GM19035 (cell line): ENCODE measurements around the gene COA5.

ENCODE experiments used
- ATAC-seq: cut with Tn5 transposase; IDR thresholded peaks from one replicate; pipeline ENCODE4 v1.9.1; 2021; ENCODE audit not compliant: unreplicated experiment

The COA5 gene, protein sequence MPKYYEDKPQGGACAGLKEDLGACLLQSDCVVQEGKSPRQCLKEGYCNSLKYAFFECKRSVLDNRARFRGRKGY

DNA sequence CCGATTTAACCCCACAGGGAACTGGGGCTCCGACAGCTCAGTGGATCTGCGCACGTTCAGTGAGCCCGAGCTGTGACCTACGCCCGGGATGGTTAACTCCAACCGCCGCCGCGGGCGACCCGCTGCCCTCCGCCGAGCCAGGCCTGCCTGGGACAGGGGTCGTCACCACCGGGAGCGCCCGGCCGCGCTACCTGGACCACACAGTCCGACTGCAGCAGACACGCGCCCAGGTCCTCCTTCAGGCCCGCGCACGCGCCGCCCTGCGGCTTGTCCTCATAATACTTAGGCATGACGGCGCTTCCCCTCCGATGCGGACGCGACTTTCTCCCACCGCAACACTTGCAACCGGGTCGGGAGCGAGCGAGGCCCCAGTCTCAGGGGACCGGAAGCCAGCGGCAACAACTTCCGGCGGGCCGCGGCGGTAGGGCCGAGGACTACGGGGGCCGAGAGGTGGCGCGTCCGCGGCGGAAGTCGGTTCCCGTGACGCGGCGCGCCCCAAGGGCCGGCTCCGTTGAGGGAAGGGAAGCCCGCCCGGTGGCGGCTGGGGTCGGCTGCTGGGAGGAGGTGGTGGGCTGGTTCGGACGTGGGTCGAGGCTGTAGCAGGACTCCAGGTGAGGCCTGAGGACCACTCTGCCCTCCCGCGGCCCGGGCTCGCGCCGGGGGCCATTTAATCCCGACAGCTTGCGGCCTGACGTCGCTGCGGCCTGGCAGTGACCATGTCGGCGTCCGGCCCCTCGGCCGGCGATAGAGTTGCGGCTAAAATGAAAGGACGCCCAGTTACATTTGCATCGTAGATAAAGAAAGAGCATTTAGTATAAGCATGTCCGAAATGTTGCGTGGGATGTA is at the start of gene COA5, which contains the start of gene UNC50:
TSS of gene COA5 (minus strand) at position 397 of the 846 bp plus-strand sequence. CDS start at position 290, 107 bp downstream.
TSS of gene UNC50 (plus strand) at position 474 of the 846 bp plus-strand sequence. CDS start 1,171 bp downstream, outside the sequence.
- peak; percentile 85 for ATAC-seq

DNA sequence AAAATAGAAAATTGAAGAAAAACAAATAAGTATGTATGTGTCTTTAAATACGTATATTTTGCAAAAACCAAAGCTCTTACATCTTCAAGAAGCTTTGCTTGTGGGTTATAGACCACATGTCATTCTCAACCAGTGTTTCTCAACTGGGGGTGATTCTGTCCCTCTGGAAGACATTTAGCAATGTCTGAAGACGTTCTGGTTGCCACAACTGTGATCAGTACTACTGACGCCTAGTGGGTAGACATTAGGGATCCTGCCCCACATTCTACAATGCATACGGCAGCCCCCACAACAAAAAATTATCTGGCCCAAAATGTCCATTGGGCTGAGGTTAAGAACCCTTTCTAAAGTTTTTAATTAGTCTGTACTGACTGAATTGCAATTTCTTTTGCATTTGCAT is 48.5 kb upstream of the COA5 start:
- no peak for ATAC-seq

DNA sequence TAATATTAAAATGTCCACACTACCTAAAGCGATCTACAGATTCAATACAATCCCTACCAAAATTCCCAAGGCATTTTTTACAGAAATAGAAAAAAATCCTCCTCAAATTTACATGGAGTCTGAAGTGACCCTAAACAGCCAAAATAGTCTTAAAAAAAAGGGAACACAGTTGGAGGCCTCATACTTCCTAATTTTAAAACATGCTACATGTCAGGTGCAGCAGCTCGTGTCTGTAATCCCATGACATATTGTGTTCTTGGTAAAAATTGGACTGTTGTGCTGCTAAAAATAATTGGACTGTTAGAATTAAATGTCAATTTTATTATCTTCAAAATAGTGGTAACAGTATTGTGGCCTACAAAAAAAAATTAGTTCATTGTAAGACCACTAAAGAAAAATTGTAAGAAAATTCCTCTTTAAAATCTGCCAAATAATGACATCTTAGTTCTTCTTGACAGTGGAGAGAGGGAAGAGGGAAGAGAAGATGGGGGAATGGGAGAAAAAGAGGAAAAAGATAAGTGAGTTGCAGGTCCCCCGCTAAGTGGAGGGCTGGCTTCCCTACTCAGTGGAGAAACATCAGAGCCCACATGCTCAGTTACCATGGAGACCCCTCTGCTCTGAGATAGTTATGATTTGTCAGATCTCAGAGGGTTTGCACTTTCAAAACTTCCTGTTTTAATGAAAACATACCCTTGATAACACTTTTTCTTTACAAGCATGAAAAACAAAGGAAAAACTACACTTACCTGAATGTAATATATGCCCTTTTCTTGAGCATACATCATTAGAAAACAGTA is 46.6 kb upstream of the COA5 start:
- ATAC-seq, result no peak

DNA sequence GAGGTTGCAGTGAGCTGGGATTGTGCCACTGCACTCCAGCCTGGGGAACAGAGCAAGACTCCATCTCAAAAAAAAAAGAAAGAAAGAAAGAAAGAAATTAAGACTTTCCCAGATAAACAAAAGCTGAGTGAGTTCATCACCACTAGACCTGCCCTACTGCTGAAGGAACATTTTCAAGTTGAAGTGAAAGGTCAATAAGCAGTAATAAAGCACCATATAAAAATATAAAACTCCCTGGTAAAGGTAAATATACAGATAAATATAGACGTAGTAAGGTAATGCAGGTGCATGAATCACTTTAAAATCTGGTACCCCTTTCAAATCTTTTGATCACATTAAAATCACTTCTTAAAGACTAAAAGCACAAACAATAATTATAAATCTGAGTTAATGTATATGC is 42.7 kb upstream of the COA5 start:
- no peak for ATAC-seq

DNA sequence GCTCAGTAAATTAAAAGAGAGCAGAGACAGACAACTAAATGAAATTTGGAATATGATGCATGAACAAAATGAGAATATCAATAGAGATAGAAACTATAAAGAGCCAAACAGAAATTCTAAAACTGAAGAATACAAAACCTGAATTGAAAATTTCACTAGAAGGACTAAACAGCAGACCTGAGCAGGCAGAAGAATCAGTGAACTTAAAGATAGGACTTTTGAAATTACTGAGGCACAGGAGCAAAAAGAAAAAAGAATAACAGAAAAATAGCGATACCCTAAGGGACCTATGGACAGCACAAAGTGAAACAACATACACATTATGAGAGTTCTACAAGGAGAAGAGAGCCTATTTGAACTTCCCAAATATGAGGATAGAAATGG is 41.7 kb upstream of the COA5 start:
- ATAC-seq, result no peak

DNA sequence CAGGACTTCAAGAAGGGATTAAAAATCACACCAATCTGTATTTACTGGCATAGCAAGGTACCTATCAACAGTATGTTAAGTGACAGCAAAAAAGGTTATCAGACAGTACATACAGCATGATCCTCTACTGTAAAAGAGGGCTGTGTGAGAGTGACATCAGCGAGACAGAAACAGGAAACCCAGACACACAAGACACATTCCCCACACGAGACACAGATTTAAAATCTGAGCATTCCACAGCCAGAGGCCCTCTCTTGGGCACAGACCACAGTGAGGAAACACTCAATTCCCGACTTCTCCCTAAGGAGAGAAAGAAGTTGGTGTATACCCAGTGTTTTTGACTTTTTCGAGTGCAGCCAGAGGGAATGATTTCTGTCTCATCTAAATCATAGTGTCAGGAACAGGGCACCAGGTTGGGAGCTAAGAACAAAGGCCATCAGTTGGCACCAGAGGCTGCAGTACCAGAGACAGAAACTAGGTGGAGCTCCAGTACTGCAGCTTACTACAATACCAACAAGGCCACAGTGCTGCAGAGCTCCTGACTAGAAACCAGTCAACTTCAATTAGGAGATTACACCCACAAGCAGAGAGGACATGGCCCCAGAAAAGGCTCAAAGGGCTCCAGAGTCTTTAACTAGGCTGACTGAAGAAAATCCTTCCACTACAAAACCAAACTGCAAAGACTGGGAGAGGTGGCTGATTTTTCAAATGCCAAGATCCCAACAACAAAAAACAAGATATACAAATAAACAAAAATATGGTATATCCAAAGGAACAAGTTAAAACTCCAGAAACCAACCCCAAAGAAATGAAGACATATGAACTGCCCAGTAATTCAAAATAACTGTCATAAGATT is 41.1 kb upstream of the COA5 start:
- ATAC-seq, result peak; percentile 75

DNA sequence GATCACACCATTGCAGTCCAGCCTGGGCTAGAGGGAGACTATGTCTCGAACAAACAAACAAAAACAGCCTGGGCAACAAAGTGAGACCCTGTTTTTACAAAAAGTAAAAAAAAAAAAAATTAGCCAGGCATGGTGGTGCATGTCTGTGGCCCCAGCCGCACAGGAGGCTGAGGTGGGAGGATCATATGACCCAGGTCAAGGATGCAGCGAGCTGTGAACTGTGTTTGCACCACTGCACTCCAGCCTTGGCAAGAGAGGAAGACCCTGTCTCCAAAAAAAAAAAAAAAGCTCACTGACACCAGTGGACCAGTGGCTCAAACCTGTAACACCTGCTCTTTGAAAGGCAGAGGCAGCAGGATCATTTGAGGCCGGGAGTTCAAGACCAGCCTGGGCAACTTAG is 40.1 kb upstream of the COA5 start:
- no peak for ATAC-seq

DNA sequence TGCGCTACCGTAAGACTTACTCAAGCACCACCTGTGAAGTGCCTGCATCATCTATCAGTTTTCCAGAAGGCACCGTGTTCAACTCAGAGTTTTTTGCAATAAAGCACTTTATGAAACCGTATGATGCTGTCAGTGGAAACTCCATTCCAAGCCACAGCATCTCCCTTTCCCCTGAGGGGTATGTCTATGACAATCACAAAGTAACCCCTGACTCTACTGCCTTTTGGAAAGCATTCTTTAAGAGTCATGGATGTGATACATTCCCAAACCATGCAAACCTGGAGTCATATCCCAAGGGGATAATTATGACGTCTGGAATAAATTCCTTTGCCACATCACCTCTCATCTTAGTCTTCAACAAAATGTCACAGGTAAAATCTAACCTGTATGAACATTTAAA is 39.3 kb upstream of the COA5 start:
- ATAC-seq, result no peak

DNA sequence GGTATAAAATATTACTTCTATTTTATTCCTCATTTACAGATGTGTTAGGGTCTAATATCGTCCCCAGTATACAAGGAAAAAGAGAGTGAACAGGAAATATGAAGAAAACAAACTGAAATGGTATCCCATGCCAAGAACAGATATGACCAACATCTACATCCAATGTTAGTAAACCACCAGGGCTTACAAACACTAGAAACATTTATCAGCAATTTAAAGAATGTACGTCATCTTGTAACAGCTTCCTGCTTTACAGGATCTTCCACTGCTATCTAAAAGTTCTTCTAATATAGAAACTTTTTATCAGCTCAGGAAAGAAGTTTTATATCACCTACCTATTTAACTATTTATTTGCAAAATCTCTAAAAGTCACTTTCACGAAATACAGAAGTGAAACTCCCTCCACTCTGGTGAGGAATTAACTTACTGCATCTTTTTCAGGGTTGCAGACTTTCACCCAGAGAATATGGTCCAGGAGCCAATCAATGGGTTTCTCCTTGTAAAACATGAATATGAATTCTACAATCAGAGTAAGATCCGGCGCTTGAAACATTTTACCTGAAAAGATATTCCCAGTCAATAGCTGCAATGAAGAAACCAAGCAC is 35.3 kb upstream of the COA5 start:
- ATAC-seq, result no peak

DNA sequence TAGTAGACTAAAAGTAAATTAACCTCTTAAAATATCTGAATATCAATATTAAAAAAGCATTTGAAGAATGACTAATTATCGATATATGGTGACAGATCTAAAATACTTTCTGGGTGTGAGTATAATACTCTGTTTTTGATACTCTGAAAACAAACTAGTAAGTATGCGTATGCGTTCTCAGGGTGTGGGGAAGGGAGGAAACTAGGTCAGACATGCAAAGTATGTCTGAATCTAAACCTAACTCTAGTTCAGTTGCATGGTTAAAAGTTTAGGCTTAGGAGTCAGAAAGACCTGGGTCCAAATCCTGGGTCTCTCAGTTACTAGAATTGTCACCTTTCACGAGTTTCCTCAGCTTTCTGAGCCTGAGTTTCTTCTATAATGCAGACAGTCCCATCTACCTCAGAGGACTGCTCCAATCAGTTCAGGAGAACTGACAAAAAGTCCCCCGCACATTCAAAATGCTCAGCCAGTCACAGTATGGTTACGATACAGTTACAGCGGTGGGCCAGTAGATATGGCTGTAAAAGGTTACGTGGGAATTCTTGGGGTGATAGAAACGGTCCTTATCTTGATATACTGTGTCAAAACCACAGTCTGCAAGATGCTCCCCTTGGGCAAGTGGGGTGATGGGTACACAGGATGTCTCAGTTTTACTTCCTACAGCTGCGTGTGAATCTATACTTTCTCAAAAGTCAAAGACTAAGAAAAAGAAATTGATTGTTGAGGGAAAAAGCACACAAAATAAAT is 29.3 kb upstream of the COA5 start:
- ATAC-seq, result no peak

DNA sequence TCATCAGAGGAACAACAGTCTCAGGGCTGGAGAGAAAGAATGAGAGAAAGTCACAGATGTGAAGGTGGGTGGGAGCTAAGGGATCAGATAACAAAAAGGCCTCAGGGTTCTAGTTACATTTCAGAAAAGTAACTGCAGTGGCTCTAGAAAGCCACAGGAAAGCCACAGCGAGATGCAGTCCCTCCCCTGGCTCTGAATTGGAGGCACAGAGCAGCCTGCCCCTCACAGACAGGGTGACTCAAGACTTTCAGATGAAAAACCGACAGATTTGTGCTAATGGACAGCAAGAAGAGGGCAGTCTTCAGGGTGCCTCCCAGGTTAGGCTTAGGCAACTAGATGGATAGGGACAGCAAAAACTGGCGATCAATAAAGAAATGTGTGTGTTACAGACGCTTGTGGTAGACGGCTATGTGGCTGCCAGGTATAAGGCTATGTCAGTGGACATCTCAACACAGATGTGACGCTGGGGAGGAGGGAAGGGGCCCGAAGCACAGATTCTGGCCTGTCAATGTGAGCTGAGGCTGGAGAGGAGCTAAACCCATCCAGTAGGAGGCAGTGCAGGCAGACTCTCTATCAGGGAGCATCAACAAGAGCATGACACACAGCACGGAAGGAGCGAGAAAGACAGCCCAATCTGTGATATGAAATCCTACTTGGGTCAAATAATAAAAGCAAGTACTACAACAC is 26.2 kb upstream of the COA5 start:
- ATAC-seq, result no peak

DNA sequence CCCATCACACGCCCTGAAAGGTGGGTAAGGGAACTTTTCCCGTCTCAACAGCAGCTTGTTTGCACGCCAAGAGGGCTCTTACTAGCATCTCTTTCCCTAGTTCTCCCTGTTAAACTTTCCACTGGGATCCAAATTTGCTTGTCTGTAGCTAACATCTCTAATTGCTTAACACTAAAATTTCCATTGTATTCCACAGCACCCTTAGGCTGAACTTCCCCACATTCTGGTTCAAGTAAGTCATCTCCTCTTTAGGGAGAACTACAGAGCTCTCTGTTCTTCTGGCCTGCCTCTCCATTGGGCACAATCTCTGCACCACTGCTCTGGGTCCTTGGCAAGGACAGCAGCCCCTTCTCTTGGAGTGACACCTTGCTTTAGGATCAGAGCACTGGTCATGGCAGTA is 24.0 kb upstream of the COA5 start:
- no peak for ATAC-seq

DNA sequence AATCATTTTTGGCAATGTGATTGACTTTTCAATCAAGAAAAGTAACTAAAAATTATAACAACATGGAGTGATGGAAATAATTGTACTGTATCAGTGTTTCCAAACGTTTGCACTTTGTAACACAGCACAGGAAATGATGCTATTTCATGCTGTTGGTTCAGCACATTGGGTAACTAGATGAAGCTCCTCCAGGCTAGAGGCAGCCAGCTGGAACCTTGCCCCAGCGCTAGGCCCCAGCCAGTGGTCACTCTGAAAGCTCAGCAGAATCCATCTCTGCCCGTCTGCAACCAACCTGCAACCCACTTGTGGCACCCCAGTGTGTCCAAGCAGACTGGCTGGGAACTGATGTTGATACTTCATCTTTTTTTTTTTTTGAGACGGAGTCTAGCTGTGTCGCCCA is 15.3 kb upstream of the COA5 start:
- no peak for ATAC-seq

DNA sequence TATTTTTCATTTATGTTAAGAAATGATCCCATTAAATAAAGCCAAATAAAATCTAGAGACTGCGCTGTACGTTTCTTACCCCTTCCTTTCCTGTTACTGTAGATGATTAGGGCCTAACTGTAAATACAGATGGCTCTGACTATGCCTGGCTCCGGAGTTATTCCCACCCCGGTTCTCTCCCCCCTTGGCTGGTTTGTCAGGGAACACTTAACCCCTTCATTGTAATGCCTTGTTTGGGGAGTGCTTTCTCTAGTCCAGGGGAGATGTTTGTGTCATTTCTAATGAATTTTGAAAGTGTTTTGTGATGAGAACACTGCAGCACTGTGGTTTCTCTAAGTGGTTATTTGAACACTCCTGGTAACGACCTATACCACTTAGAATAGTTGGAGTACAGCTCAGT is 8.8 kb upstream of the COA5 start:
- no peak for ATAC-seq

DNA sequence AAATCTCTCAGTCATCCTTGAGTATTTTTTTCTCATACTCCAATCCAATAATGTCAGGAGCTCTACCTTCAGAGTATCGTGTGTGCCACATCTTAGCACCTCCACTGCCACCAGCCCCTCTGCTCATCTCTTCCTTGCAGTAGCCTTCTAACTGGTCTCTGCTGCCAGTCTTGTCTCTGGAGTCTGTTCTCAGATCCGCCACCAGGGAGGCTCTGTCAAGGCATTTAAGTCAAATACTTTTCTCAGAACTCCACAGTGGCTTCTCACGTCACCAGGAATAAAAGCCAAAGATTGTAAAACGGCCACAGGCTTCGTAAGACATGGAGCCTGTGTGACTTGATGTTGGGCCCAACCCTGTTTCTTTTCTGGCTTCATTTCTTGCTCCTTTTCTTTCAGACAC is 7.2 kb upstream of the COA5 start:
- ATAC-seq, result no peak

DNA sequence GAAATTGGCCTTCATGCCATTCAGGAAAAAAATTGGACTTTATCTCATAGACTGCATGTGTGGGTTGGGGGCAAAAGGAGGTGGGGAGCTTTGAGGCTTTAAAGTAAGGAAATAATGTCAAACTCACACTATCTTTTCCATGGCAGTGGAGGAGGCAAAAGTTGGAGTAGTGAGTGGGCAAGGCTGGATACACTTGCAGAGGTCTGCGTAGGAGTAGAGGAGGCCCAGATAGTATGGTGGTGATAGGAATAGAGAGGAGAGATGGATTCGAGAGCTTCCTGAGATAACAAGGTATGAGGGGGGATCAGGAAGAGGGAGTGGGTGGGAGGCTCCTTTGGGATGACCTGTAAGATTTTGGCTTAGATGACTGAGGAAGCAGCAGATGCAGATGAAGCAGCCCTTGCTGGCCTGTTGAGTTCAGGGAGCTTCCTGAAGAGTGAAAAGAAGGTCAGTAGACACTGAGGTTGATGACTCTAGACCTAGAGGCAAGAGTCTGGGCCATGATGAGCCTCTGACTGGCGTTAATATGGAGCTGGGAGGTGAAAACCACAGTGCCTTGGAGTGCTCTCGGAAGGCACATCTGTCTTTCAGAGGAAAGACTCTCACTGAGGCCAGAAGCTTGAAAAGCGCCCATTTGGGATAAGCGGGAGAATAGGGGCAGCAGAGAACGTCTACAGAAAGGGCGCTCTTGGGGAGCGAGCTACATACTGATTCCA is 5.9 kb upstream of the COA5 start:
- no peak for ATAC-seq

DNA sequence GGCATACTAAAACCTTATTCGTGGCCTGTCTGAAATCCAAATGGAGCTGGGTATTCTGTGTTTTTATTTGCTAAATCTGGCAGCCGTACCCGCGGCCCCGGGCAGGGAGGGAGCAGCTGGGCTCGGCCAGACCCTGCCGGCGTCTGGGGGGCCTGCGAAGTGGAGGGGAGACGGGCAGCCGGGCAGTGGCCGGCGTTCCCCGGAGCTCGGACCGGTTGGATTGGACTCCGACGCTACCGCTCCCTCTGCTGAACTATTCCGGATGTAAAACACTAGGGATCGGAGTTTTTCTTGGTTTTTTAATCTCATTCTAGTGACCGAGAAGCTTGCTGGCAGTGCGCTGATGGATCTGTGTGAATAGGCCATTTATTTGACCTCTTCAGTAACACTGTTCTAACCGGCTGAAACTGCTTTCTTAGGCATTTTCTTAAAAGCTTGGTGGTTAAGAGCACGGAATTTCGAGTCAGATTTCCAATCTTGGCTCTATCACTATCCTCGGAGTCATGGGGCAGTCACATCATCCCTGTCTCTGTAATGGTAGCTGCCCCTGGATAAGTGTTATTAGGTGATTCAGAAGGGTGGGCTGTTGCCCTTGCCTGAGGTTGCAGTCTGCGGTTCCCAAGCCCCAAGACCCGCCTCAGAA is 771 bp upstream of the COA5 start:
- ATAC-seq, result peak; percentile 5

DNA sequence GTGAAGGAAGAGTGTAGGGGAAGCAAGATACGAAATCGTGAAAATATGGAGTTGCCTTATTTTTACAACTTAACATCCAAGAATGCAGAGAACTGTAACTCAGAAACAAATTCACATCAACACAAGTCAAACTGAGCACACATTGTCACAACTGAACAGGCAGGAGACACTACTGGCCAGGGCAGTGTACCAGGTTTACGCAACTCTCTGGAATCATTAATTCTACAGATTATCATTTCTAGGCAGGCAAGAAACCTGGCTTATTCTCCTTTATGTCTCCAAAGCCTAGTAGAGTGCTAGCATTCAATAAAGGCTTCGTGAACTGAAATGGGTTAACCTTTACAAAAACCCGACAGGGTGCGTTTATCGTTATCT is 584 bp downstream of the COA5 start:
- ATAC-seq, result no peak
